ENCODE results near the gene GPC5. TPM values are rescaled to one million over a fixed set of nuclear protein-coding genes. Genes with fewer than 3 reads are reported as not detected.

The GPC5 gene
- total and polyA plus RNA-seq, 2 of the 13 experiments (the other 11 are each of a cell fraction or from before 2014, with no cell fraction given) = 0.02 to 0.07 TPM

GRCh38 chr13:91523116-91523515 lies 124.7 kb downstream of the GPC5 start (continued):
- TF ChIP-seq ZNF253 (CRISPR knock-in tag; IDR thresholded peaks at IDR 0.05; ENCODE audit: borderline replicate concordance) (no peak), NR2C2 (CRISPR knock-in tag; IDR thresholded peaks at IDR 0.05; ENCODE audit: borderline replicate concordance) (no peak), ZNF431 (CRISPR knock-in tag; IDR thresholded peaks at IDR 0.05; ENCODE audit: borderline replicate concordance, low read depth) (no peak), ATF2 (CRISPR knock-in tag; IDR thresholded peaks at IDR 0.05) (no peak), ZC3H13 (CRISPR knock-in tag; IDR thresholded peaks at IDR 0.05) (no peak), IKZF4 (CRISPR knock-in tag; IDR thresholded peaks at IDR 0.05; ENCODE audit: borderline replicate concordance, low read depth, not compliant biosample characterization) (no peak), FOXO1 (CRISPR knock-in tag; IDR thresholded peaks at IDR 0.05) (no peak)

DNA sequence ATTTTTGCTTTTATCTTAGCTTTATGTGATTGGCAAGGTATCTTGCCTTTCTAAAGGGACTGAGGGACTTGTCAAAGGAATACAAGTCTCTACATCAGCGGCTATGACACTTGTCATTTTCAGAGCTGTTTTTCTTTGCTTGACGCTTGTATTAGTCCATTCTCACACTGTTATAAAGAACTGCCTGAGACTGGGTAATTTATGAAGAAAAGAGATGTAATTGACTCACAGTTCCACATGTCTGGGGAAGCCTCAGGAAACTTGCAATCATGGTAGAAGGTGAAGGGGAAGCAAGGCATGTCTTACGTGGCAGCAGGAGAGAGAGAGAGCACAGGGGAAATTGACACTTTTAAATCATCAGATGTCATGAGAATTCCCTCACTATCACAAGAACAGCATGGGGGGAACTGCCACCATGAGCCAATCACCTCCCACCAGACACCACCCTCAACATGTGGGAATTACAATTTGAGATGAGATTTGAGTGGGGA lies 128.2 kb downstream of the GPC5 start:
- no peaks in the 10 kb centered on the region for H3K9me3 ChIP-seq (ENCODE audit: low read length)
- H3K79me2 ChIP-seq (ENCODE audit: insufficient read depth, low read length) = no peaks in the 10 kb centered on the region
- H3K4me1 ChIP-seq (ENCODE audit: insufficient read depth, low read length) = no peaks in the 10 kb centered on the region
- no peak for ATAC-seq
- ChIA-PET CTCF (ENCODE audit: low intra/inter-chr PET ratio, low total read pairs) (no interaction called here), POLR2A (no interaction called here)
- TF ChIP-seq ZBED4 (CRISPR knock-in tag; IDR thresholded peaks at IDR 0.05; ENCODE audit: borderline replicate concordance) (no peak), ATAD3A (CRISPR knock-in tag; IDR thresholded peaks at IDR 0.05) (no peak), ZNF296 (CRISPR knock-in tag; conservative IDR thresholded peaks at IDR 0.05) (no peak), FOXK2 (IDR thresholded peaks at IDR 0.05) (no peak), XBP1 (CRISPR knock-in tag; IDR thresholded peaks at IDR 0.05) (no peak), ZNF232 (CRISPR knock-in tag; IDR thresholded peaks at IDR 0.05; ENCODE audit: borderline replicate concordance) (no peak)
- TF ChIP-seq, protein P1, sequence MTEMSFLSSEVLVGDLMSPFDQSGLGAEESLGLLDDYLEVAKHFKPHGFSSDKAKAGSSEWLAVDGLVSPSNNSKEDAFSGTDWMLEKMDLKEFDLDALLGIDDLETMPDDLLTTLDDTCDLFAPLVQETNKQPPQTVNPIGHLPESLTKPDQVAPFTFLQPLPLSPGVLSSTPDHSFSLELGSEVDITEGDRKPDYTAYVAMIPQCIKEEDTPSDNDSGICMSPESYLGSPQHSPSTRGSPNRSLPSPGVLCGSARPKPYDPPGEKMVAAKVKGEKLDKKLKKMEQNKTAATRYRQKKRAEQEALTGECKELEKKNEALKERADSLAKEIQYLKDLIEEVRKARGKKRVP (CRISPR knock-in tag; IDR thresholded peaks at IDR 0.05) = no peak
- intact Hi-C loops (cut with micrococcal nuclease; ENCODE audit: unreplicated experiment) = no loop called here
- H2AFZ ChIP-seq (ENCODE audit: low read length) = no peak overlapping the region
- no peak for FAIRE-seq
- in situ Hi-C loops (cut with HindIII; ENCODE audit: extremely low pct_ligation_motif_present, low pct_unique_long_range_greater_than_20kb) = no loop called here
- 1% methylated on average over 3 of the region's 3 CpGs for WGBS (ENCODE audit: low lambda C conversion rate)
- H3K9ac ChIP-seq (ENCODE audit: insufficient read depth, low read depth, low read length) = no peak overlapping the region
- H3K4me2 ChIP-seq (ENCODE audit: low read depth, low read length) = no peak overlapping the region
- H3K27me3 ChIP-seq (ENCODE audit: control insufficient read depth in 1 of 2, insufficient read depth in 2 of 2, low read length in 2 of 2) = no peaks in the 10 kb centered on the region
- no peaks in the 10 kb centered on the region for H4K20me1 ChIP-seq (ENCODE audit: insufficient read depth, low read length)
- no peaks in the 10 kb centered on the region for H3K36me3 ChIP-seq (replicated peaks in 1 of 2; ENCODE audit: control insufficient read depth in 1 of 2, insufficient read depth in 2 of 2, low read length in 2 of 2)
- DNase-seq (ENCODE audit: low spot score) = no peak
- BruUV-seq (replicated peaks) = no TSS peak
- H3K4me3 ChIP-seq (replicated peaks in 1 of 3; ENCODE audit: insufficient read depth in 1 of 3, low read depth in 2 of 3, low read length in 3 of 3) = no peak overlapping the region
- no peak overlapping the region for H3K27ac ChIP-seq (ENCODE audit: extremely low read length, insufficient read depth, low read length)

Data from HepG2 (cell line).